DND-41 (cell line): ENCODE results near the gene ZCCHC9.

ENCODE experiments used
- ATAC-seq: fragments of 200-7000 bp; cut with Tn5 transposase; 3 replicates; pipeline ENCODE4 v1.9.1; 2021; ENCODE audit warnings: low read depth; ENCODE audit not compliant: insufficient read depth
- DNase-seq: peaks from one replicate; pipeline ENCODE4 v3.0.0-alpha.2; 2020
- H2AFZ ChIP-seq: 2 replicates; pipeline ENCODE4 v1.6.0; 2012; ENCODE audit warnings: low read depth, low read length
- H3K27ac ChIP-seq: 2 replicates; pipeline ENCODE4 v1.5.1; 2012; ENCODE audit warnings: low read length, inconsistent platforms
- H3K27me3 ChIP-seq: fragments of 200-600 bp; sonication (generic); 2 replicates; pipeline ENCODE4 v1.6.0; 2012; ENCODE audit warnings: low read length, mild to moderate bottlenecking, inconsistent platforms; ENCODE audit not compliant: insufficient read depth, poor library complexity
- H3K36me3 ChIP-seq: 2 replicates; pipeline ENCODE4 v1.5.1; 2012; ENCODE audit warnings: low read length, inconsistent platforms; ENCODE audit not compliant: insufficient read depth
- H3K4me1 ChIP-seq: 2 replicates; pipeline ENCODE4 v1.5.1; 2012; ENCODE audit warnings: mild to moderate bottlenecking, low read length; ENCODE audit not compliant: insufficient read depth
- H3K4me2 ChIP-seq: 2 replicates; pipeline ENCODE4 v1.6.0; 2012; ENCODE audit warnings: mild to moderate bottlenecking, moderate library complexity, low read length, inconsistent platforms; ENCODE audit not compliant: insufficient read depth
- H3K4me3 ChIP-seq, 2 experiments: fragments of 200-600 bp in 1 of 2; shearing (Covaris generic) in 1 of 2; 2 replicates each; pipeline ENCODE4 v1.5.1; 2012 to 2016; ENCODE audit warnings: inconsistent platforms in 2 of 2, low read length in 2 of 2, mild to moderate bottlenecking in 2 of 2, low read depth in 1 of 2, moderate library complexity in 1 of 2
- H3K79me2 ChIP-seq: 2 replicates; pipeline ENCODE4 v1.6.0; 2012; ENCODE audit warnings: low read length, inconsistent platforms; ENCODE audit not compliant: insufficient read depth
- H3K9ac ChIP-seq: 2 replicates; pipeline ENCODE4 v1.6.0; 2012; ENCODE audit warnings: low read depth, mild to moderate bottlenecking, inconsistent platforms, low read length, moderate library complexity
- H3K9me3 ChIP-seq: 2 replicates; pipeline ENCODE4 v1.5.1; 2012; ENCODE audit warnings: low read length, moderate library complexity, mild to moderate bottlenecking, inconsistent platforms; ENCODE audit not compliant: insufficient read depth, severe bottlenecking
- H4K20me1 ChIP-seq: 2 replicates; pipeline ENCODE4 v1.6.0; 2012; ENCODE audit warnings: low read length; ENCODE audit not compliant: insufficient read depth
- CTCF ChIP-seq: IDR thresholded peaks from 2 replicates; pipeline ENCODE4 v1.5.1; 2012; ENCODE audit warnings: borderline replicate concordance, low read length, moderate library complexity, mild to moderate bottlenecking; ENCODE audit not compliant: poor library complexity, severe bottlenecking; ENCODE audit errors: extremely low read depth
- EZH2 ChIP-seq: IDR thresholded peaks from 3 replicates; pipeline ENCODE4 v1.6.1; 2012; ENCODE audit warnings: borderline replicate concordance, low read depth, mild to moderate bottlenecking, moderate library complexity, low read length, inconsistent platforms; ENCODE audit not compliant: severe bottlenecking

The ZCCHC9 gene

GRCh38 chr5:81349161-81349560 lies 47.8 kb downstream of the ZCCHC9 start:
- Histone ChIP-seq H3K4me1 (no peaks in the 10 kb centered on the region), H3K9ac (no peak overlapping the region), H3K27ac (no peak overlapping the region), H3K4me3 (no peak overlapping the region), H4K20me1 (no peaks in the 10 kb centered on the region), H2AFZ (no peak overlapping the region), H3K27me3 (no peaks in the 10 kb centered on the region), H3K36me3 (no peaks in the 10 kb centered on the region), H3K9me3 (no peaks in the 10 kb centered on the region), H3K4me2 (no peak overlapping the region), H3K79me2 (no peaks in the 10 kb centered on the region)
- DNase-seq (no peak), ATAC-seq (no peak)
- no peak for TF ChIP-seq CTCF
- no peak for TF ChIP-seq EZH2

DNA sequence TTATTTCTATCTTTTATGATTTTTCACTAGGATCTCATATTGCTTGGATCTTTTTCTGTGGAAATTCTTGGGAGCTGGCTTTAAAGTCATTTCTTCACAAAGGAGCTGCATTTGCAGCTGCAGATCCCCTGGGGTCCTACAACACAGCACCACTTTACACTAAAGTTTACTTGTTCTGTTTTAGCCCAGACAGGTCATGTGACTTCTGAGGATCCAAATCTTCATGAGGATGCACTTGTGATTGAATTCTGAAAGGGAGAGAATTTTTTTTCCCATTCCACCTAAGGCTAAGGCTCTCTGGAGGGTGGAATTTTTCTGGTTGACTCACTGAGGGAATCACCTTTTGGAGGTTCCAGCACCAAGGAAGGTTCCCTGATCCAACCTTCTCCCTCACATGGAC lies 49.1 kb downstream of the ZCCHC9 start:
- Histone ChIP-seq H3K9ac (no peak overlapping the region), H2AFZ (no peak overlapping the region), H3K4me2 (no peak overlapping the region), H3K36me3 (no peaks in the 10 kb centered on the region), H3K4me3 (no peak overlapping the region), H3K9me3 (no peaks in the 10 kb centered on the region), H3K27ac (no peak overlapping the region), H4K20me1 (no peaks in the 10 kb centered on the region), H3K27me3 (no peaks in the 10 kb centered on the region), H3K79me2 (no peaks in the 10 kb centered on the region), H3K4me1 (no peaks in the 10 kb centered on the region)
- no peak for DNase-seq
- ATAC-seq, result no peak
- TF ChIP-seq EZH2 (no peak), CTCF (no peak)

DNA sequence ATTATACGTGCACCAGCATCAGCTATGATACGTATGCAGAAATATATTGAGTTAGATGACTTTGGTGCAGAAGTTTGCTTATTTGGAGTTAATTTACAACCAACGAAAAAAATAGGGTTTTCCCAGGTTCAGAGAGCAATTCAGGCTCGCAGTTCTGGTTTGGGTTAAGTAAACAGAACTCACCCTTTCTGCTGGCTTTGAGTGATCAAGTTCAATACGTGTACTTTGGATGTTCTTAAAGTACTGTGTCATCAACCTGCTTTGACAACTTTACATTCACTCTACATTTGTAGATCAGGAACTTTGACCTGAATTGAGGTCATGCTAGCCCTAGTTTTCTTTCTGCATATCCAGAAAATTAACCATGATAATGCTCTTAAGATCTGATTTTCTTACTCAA lies 51.8 kb downstream of the ZCCHC9 start:
- Histone ChIP-seq H3K9ac (no peak overlapping the region), H3K27ac (no peak overlapping the region), H3K4me1 (no peaks in the 10 kb centered on the region), H3K27me3 (no peaks in the 10 kb centered on the region), H3K4me3 (no peak overlapping the region), H3K9me3 (no peaks in the 10 kb centered on the region), H2AFZ (no peak overlapping the region), H4K20me1 (no peaks in the 10 kb centered on the region), H3K79me2 (no peaks in the 10 kb centered on the region), H3K36me3 (no peaks in the 10 kb centered on the region), H3K4me2 (no peak overlapping the region)
- ATAC-seq (no peak), DNase-seq (no peak)
- TF ChIP-seq CTCF, result no peak
- TF ChIP-seq EZH2, result no peak

DNA sequence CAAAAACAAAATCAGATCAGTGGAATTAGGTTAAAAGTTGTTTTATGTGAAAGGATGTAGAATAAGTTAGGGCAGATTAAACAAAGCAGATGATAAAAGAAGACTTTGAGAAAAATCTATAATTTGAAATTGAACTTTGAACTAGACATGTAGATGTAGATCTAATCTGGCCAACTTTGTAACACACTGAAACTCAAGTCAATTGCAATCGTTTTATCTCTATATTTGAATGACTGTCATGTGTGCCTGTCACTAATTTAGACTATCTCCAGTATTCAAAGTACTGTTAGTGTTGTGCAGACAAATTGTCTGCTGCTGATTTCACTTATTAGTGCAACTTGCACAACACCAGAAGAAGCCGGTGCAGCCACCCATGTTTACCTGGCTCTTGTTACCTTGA lies 52.7 kb downstream of the ZCCHC9 start:
- no peak for TF ChIP-seq EZH2
- TF ChIP-seq CTCF, result no peak
- Histone ChIP-seq H4K20me1 (no peaks in the 10 kb centered on the region), H3K9ac (no peak overlapping the region), H2AFZ (no peak overlapping the region), H3K9me3 (no peaks in the 10 kb centered on the region), H3K27ac (no peak overlapping the region), H3K4me1 (no peaks in the 10 kb centered on the region), H3K4me3 (no peak overlapping the region), H3K79me2 (no peaks in the 10 kb centered on the region), H3K4me2 (no peak overlapping the region), H3K36me3 (no peaks in the 10 kb centered on the region), H3K27me3 (no peaks in the 10 kb centered on the region)
- DNase-seq, result no peak
- ATAC-seq, result no peak
